NCI-H146 (cell line): ENCODE data around the gene TM9SF3.

Experiments used
- DNase-seq: peaks from one replicate; lab custom pipeline; 2025; lab: John Stamatoyannopoulos, UW

Gene TM9SF3

GRCh38 chr10:96586419-96587263, at the start of gene TM9SF3:
TSS of gene TM9SF3 (minus strand) at chr10:96587012. CDS start at chr10:96586835, 177 bp downstream.
- peak; percentile 90 for DNase-seq

- no peak for DNase-seq
Observed at GRCh38 chr10:96636551-96636950, 49.7 kb upstream of the TM9SF3 start.

GRCh38 chr10:96632974-96633710, 46.3 kb upstream of the TM9SF3 start:
- DNase-seq = peak; percentile 54

- no peak for DNase-seq
Observed at GRCh38 chr10:96627292-96627691, 40.5 kb upstream of the TM9SF3 start.

- DNase-seq = peak; percentile 61
Observed at GRCh38 chr10:96626795-96627194, 40.0 kb upstream of the TM9SF3 start.

GRCh38 chr10:96625173-96625572, 38.4 kb upstream of the TM9SF3 start:
- no peak for DNase-seq

- no peak for DNase-seq
Observed at GRCh38 chr10:96622013-96622787, 35.4 kb upstream of the TM9SF3 start.

- no peak for DNase-seq
Observed at GRCh38 chr10:96619796-96620773, 33.3 kb upstream of the TM9SF3 start.

GRCh38 chr10:96619120-96619519, 32.3 kb upstream of the TM9SF3 start:
- DNase-seq = no peak

GRCh38 chr10:96618653-96619052, 31.8 kb upstream of the TM9SF3 start:
- DNase-seq = peak; percentile 53

GRCh38 chr10:96616961-96617360, 30.1 kb upstream of the TM9SF3 start:
- DNase-seq = no peak

GRCh38 chr10:96614515-96614914, 27.7 kb upstream of the TM9SF3 start:
- peak; percentile 47 for DNase-seq

GRCh38 chr10:96613576-96613975, 26.8 kb upstream of the TM9SF3 start:
- no peak for DNase-seq

GRCh38 chr10:96612055-96612830, 25.4 kb upstream of the TM9SF3 start:
- DNase-seq = peak; percentile 97

GRCh38 chr10:96610817-96611216, 24.0 kb upstream of the TM9SF3 start:
- DNase-seq = no peak

- DNase-seq = no peak
Observed at GRCh38 chr10:96609510-96609909, 22.7 kb upstream of the TM9SF3 start.

- no peak for DNase-seq
Observed at GRCh38 chr10:96608805-96609204, 22.0 kb upstream of the TM9SF3 start.

- DNase-seq = no peak
Observed at GRCh38 chr10:96608262-96608661, 21.4 kb upstream of the TM9SF3 start.

- DNase-seq = no peak
Observed at GRCh38 chr10:96606946-96607345, 20.1 kb upstream of the TM9SF3 start.

GRCh38 chr10:96606216-96606615, 19.4 kb upstream of the TM9SF3 start:
- no peak for DNase-seq
